Measurements from ENCODE around the gene GPRC5B. TPM values are rescaled to one million over a fixed set of nuclear protein-coding genes. Genes with fewer than 3 reads are reported as not detected.

The GPRC5B gene
- total RNA-seq, 5 donors from 2014 or later (not counting 1 experiment from before 2014, with no cell fraction given) = 1.2 to 4.4 (median 1.4) TPM

- Histone ChIP-seq H3K27ac (ENCODE audit: low read length) (no peak overlapping the region), H3K27me3 (replicated peaks in 1 of 2; ENCODE audit: control insufficient read depth in 2 of 2, extremely low read depth in 1 of 2, insufficient read depth in 2 of 2, low read length in 1 of 2) (no peaks in the 10 kb centered on the region), H3K9me3 (no peaks in the 10 kb centered on the region), H3K36me3 (ENCODE audit: control insufficient read depth in 2 of 2, extremely low read depth in 1 of 2, insufficient read depth in 1 of 2, low read length in 1 of 2) (no peaks in the 10 kb centered on the region), H3K4me1 (ENCODE audit: control insufficient read depth in 1 of 2, extremely low read depth in 1 of 2, insufficient read depth in 2 of 2, low read length in 2 of 2) (no peaks in the 10 kb centered on the region), H3K4me3 (ENCODE audit: control insufficient read depth in 1 of 2, extremely low read depth in 1 of 2, low read length in 1 of 2) (no peak overlapping the region)
- Mint-ChIP-seq H3K4me3 (no peak overlapping the region), H3K27me3 (peaks cover 0 to 5% of the 10 kb centered on the region in 2 donors), H3K9me3 (peaks cover 6 to 7% (median 7%) of the 10 kb centered on the region in 3 donors), H3K4me1 (no peaks in the 10 kb centered on the region), H3K27ac (no peak overlapping the region), H3K36me3 (no peaks in the 10 kb centered on the region)
- ChIA-PET POLR2A (no interaction called here), CTCF (no interaction called here)
- WGBS (ENCODE audit: insufficient coverage) = 100% methylated on average over 2 of the region's 7 CpGs
- DNase-seq = no peak
- no peak for ATAC-seq (replicated peaks in 1 of 4)
Observed at GRCh38 chr16:19817875-19818274, 66.8 kb downstream of the GPRC5B start.

GRCh38 chr16:19817122-19817521 lies 67.5 kb downstream of the GPRC5B start:
- no peaks in the 10 kb centered on the region for H3K27me3 ChIP-seq (replicated peaks in 1 of 2; ENCODE audit: control insufficient read depth in 2 of 2, extremely low read depth in 1 of 2, insufficient read depth in 2 of 2, low read length in 1 of 2)
- Mint-ChIP-seq H3K27ac (no peak overlapping the region), H3K36me3 (no peaks in the 10 kb centered on the region), H3K4me3 (no peak overlapping the region), H3K27me3 (peaks cover 0 to 5% of the 10 kb centered on the region in 2 donors), H3K9me3 (peaks cover 8 to 11% (median 8%) of the 10 kb centered on the region in 3 donors), H3K4me1 (no peaks in the 10 kb centered on the region)
- CTCF ChIA-PET = no interaction called here
- H3K9me3 ChIP-seq = no peaks in the 10 kb centered on the region
- H3K27ac ChIP-seq (ENCODE audit: low read length) = no peak overlapping the region
- H3K4me1 ChIP-seq (ENCODE audit: control insufficient read depth in 1 of 2, extremely low read depth in 1 of 2, insufficient read depth in 2 of 2, low read length in 2 of 2) = no peaks in the 10 kb centered on the region
- 100% methylated on average over 1 of the region's 3 CpGs for WGBS (ENCODE audit: insufficient coverage)
- no peaks in the 10 kb centered on the region for H3K36me3 ChIP-seq (ENCODE audit: control insufficient read depth in 2 of 2, extremely low read depth in 1 of 2, insufficient read depth in 1 of 2, low read length in 1 of 2)
- no peak for DNase-seq
- POLR2A ChIA-PET = interaction anchor here in 1 of 2 donors (0.6 kb wide), 1 partner anchor 50 kb away, joined by 3 read pairs; no protein-coding TSS in a partner anchor
- H3K4me3 ChIP-seq (ENCODE audit: control insufficient read depth in 1 of 2, extremely low read depth in 1 of 2, low read length in 1 of 2) = no peak overlapping the region
- no peak for ATAC-seq (replicated peaks in 1 of 4)

GRCh38 chr16:19815418-19815817 lies 69.2 kb downstream of the GPRC5B start:
- H3K4me1 Mint-ChIP-seq = no peaks in the 10 kb centered on the region
- peaks cover 0 to 3% of the 10 kb centered on the region in 2 experiments for H3K27me3 ChIP-seq (replicated peaks in 1 of 2; ENCODE audit: control insufficient read depth in 2 of 2, extremely low read depth in 1 of 2, insufficient read depth in 2 of 2, low read length in 1 of 2)
- no peaks in the 10 kb centered on the region for H3K9me3 ChIP-seq
- H3K27me3 Mint-ChIP-seq = peaks cover 0 to 5% of the 10 kb centered on the region in 2 donors
- ATAC-seq (replicated peaks in 1 of 4) = no peak
- H3K4me3 ChIP-seq (ENCODE audit: control insufficient read depth in 1 of 2, extremely low read depth in 1 of 2, low read length in 1 of 2) = no peak overlapping the region
- peaks cover 8 to 11% (median 8%) of the 10 kb centered on the region in 3 donors for H3K9me3 Mint-ChIP-seq
- H3K27ac Mint-ChIP-seq = no peak overlapping the region
- no peak overlapping the region for H3K4me3 Mint-ChIP-seq
- no peaks in the 10 kb centered on the region for H3K4me1 ChIP-seq (ENCODE audit: control insufficient read depth in 1 of 2, extremely low read depth in 1 of 2, insufficient read depth in 2 of 2, low read length in 2 of 2)
- H3K36me3 Mint-ChIP-seq = no peaks in the 10 kb centered on the region
- H3K27ac ChIP-seq (ENCODE audit: low read length) = no peak overlapping the region
- DNase-seq = no peak
- ChIA-PET POLR2A (no interaction called here), CTCF (no interaction called here)
- no peaks in the 10 kb centered on the region for H3K36me3 ChIP-seq (ENCODE audit: control insufficient read depth in 2 of 2, extremely low read depth in 1 of 2, insufficient read depth in 1 of 2, low read length in 1 of 2)
- WGBS (ENCODE audit: insufficient coverage) = no CpG with 5 or more reads among the region's 2 CpGs

GRCh38 chr16:19812986-19813385 lies 71.7 kb downstream of the GPRC5B start:
- no peak for ATAC-seq (replicated peaks in 1 of 4)
- no peaks in the 10 kb centered on the region for H3K9me3 ChIP-seq
- no peak overlapping the region for H3K4me3 ChIP-seq (ENCODE audit: control insufficient read depth in 1 of 2, extremely low read depth in 1 of 2, low read length in 1 of 2)
- H3K4me1 ChIP-seq (ENCODE audit: control insufficient read depth in 1 of 2, extremely low read depth in 1 of 2, insufficient read depth in 2 of 2, low read length in 2 of 2) = peaks cover 0 to 3% of the 10 kb centered on the region in 2 experiments
- peaks cover 0 to 11% (median 5%) of the 10 kb centered on the region in 3 donors for H3K4me1 Mint-ChIP-seq
- POLR2A ChIA-PET = no interaction called here
- H3K27me3 ChIP-seq (replicated peaks in 1 of 2; ENCODE audit: control insufficient read depth in 2 of 2, extremely low read depth in 1 of 2, insufficient read depth in 2 of 2, low read length in 1 of 2) = peaks cover 0 to 3% of the 10 kb centered on the region in 2 experiments
- CTCF ChIA-PET = no interaction called here
- H3K36me3 ChIP-seq (ENCODE audit: control insufficient read depth in 2 of 2, extremely low read depth in 1 of 2, insufficient read depth in 1 of 2, low read length in 1 of 2) = no peaks in the 10 kb centered on the region
- peaks cover 0 to 5% of the 10 kb centered on the region in 2 donors for H3K27me3 Mint-ChIP-seq
- no peak overlapping the region for H3K27ac Mint-ChIP-seq
- DNase-seq = no peak
- H3K36me3 Mint-ChIP-seq = no peaks in the 10 kb centered on the region
- peaks cover 8 to 11% (median 8%) of the 10 kb centered on the region in 3 donors for H3K9me3 Mint-ChIP-seq
- no peak overlapping the region for H3K27ac ChIP-seq (ENCODE audit: low read length)
- H3K4me3 Mint-ChIP-seq = no peak overlapping the region

- DNase-seq (no peak), ATAC-seq (replicated peaks in 1 of 4) (no peak)
- H3K9me3 Mint-ChIP-seq = peaks cover 8 to 11% (median 8%) of the 10 kb centered on the region in 3 donors
- CTCF ChIA-PET = interaction anchor here in 1 of 2 donors (0.5 kb wide), 1 partner anchor 1304 kb away, joined by 3 read pairs; no protein-coding TSS in a partner anchor
- Histone ChIP-seq H3K27me3 (replicated peaks in 1 of 2; ENCODE audit: control insufficient read depth in 2 of 2, extremely low read depth in 1 of 2, insufficient read depth in 2 of 2, low read length in 1 of 2) (peaks cover 0 to 3% of the 10 kb centered on the region in 2 experiments), H3K9me3 (no peaks in the 10 kb centered on the region), H3K4me3 (ENCODE audit: control insufficient read depth in 1 of 2, extremely low read depth in 1 of 2, low read length in 1 of 2) (no peak overlapping the region), H3K27ac (ENCODE audit: low read length) (no peak overlapping the region), H3K36me3 (ENCODE audit: control insufficient read depth in 2 of 2, extremely low read depth in 1 of 2, insufficient read depth in 1 of 2, low read length in 1 of 2) (no peaks in the 10 kb centered on the region), H3K4me1 (ENCODE audit: control insufficient read depth in 1 of 2, extremely low read depth in 1 of 2, insufficient read depth in 2 of 2, low read length in 2 of 2) (peaks cover 0 to 3% of the 10 kb centered on the region in 2 experiments)
- no peaks in the 10 kb centered on the region for H3K36me3 Mint-ChIP-seq
- POLR2A ChIA-PET = no interaction called here
- peaks cover 0 to 11% (median 5%) of the 10 kb centered on the region in 3 donors for H3K4me1 Mint-ChIP-seq
- WGBS (ENCODE audit: insufficient coverage) = 89% methylated on average over 7 of the region's 13 CpGs
- no peak overlapping the region for H3K4me3 Mint-ChIP-seq
- H3K27me3 Mint-ChIP-seq = peaks cover 0 to 2% of the 10 kb centered on the region in 2 donors
- H3K27ac Mint-ChIP-seq = no peak overlapping the region
Observed at GRCh38 chr16:19810817-19811731, 73.6 kb downstream of the GPRC5B start.

DNA sequence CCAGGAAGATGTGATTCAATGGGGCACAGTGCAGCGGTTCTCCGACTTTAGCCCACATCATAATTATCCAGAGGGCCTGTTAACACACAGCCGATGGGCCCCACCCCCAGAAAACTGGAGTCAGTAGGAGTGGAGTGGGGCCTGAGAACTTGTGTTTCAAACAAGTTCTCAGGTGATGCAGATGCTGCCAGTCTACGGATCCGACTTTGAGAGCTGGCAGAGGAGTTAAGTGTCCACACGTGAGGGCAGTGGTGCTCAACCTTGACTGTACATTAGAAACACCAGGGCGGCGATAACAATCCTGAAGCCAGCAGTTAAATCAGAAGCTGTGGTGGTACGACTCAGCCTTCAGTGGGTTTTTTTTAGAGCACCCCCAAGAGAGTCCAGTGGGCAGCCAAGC lies 75.0 kb downstream of the GPRC5B start:
- H3K4me3 ChIP-seq (ENCODE audit: control insufficient read depth in 1 of 2, extremely low read depth in 1 of 2, low read length in 1 of 2) = no peak overlapping the region
- H3K9me3 ChIP-seq = no peaks in the 10 kb centered on the region
- peaks cover 2 to 10% of the 10 kb centered on the region in 2 experiments for H3K4me1 ChIP-seq (ENCODE audit: control insufficient read depth in 1 of 2, extremely low read depth in 1 of 2, insufficient read depth in 2 of 2, low read length in 2 of 2)
- CTCF ChIA-PET = no interaction called here
- Mint-ChIP-seq H3K27ac (no peak overlapping the region), H3K27me3 (no peaks in the 10 kb centered on the region), H3K36me3 (no peaks in the 10 kb centered on the region), H3K4me1 (peaks cover 9 to 20% (median 18%) of the 10 kb centered on the region in 3 donors), H3K9me3 (peaks cover 13 to 21% (median 19%) of the 10 kb centered on the region in 3 donors), H3K4me3 (no peak overlapping the region)
- no peaks in the 10 kb centered on the region for H3K36me3 ChIP-seq (ENCODE audit: control insufficient read depth in 2 of 2, extremely low read depth in 1 of 2, insufficient read depth in 1 of 2, low read length in 1 of 2)
- 89% methylated on average over 6 of the region's 9 CpGs for WGBS (ENCODE audit: insufficient coverage)
- H3K27me3 ChIP-seq (replicated peaks in 1 of 2; ENCODE audit: control insufficient read depth in 2 of 2, extremely low read depth in 1 of 2, insufficient read depth in 2 of 2, low read length in 1 of 2) = peaks cover 0 to 3% of the 10 kb centered on the region in 2 experiments
- DNase-seq (no peak), ATAC-seq (replicated peaks in 1 of 4) (no peak)
- POLR2A ChIA-PET = no interaction called here
- H3K27ac ChIP-seq (ENCODE audit: low read length) = no peak overlapping the region

Data from T-cell (primary cell).